Gastroesophageal sphincter (tissue), 3 donors: ENCODE data around the gene H19.

Experiments used
- EP300 ChIP-seq: sonication (generic); formaldehyde crosslinking; IDR thresholded peaks from one replicate; pipeline ENCODE4 v1.6.1; 2017; ENCODE audit warnings: antibody characterized with exemption, mild to moderate bottlenecking
- POLR2AphosphoS5 ChIP-seq: sonication (generic); formaldehyde crosslinking; IDR thresholded peaks from one replicate; pipeline ENCODE4 v1.6.1; 2017; ENCODE audit warnings: antibody characterized with exemption
- TF ChIP-seq, protein P1 (sequence below), 4 experiments: fragments of 200-600 bp in 2 of 4; fragments of 450-650 bp in 2 of 4; sonication (generic) in 1 of 4; IDR thresholded peaks; one replicate each; pipeline ENCODE4 v1.5.1; 2017 to 2019; ENCODE audit warnings: antibody characterized with exemption in 4 of 4, mild to moderate bottlenecking in 2 of 4, moderate library complexity in 2 of 4

- TF ChIP-seq POLR2AphosphoS5 (no peak), EP300 (no peak)
- TF ChIP-seq, protein P1, sequence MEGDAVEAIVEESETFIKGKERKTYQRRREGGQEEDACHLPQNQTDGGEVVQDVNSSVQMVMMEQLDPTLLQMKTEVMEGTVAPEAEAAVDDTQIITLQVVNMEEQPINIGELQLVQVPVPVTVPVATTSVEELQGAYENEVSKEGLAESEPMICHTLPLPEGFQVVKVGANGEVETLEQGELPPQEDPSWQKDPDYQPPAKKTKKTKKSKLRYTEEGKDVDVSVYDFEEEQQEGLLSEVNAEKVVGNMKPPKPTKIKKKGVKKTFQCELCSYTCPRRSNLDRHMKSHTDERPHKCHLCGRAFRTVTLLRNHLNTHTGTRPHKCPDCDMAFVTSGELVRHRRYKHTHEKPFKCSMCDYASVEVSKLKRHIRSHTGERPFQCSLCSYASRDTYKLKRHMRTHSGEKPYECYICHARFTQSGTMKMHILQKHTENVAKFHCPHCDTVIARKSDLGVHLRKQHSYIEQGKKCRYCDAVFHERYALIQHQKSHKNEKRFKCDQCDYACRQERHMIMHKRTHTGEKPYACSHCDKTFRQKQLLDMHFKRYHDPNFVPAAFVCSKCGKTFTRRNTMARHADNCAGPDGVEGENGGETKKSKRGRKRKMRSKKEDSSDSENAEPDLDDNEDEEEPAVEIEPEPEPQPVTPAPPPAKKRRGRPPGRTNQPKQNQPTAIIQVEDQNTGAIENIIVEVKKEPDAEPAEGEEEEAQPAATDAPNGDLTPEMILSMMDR (IDR thresholded peaks at IDR 0.05): no peak
These were observed 33.4 kb upstream of the H19 start for GRCh38 chr11:2031058-2031457.
